ENCODE results near the gene LNPK.

DNA sequence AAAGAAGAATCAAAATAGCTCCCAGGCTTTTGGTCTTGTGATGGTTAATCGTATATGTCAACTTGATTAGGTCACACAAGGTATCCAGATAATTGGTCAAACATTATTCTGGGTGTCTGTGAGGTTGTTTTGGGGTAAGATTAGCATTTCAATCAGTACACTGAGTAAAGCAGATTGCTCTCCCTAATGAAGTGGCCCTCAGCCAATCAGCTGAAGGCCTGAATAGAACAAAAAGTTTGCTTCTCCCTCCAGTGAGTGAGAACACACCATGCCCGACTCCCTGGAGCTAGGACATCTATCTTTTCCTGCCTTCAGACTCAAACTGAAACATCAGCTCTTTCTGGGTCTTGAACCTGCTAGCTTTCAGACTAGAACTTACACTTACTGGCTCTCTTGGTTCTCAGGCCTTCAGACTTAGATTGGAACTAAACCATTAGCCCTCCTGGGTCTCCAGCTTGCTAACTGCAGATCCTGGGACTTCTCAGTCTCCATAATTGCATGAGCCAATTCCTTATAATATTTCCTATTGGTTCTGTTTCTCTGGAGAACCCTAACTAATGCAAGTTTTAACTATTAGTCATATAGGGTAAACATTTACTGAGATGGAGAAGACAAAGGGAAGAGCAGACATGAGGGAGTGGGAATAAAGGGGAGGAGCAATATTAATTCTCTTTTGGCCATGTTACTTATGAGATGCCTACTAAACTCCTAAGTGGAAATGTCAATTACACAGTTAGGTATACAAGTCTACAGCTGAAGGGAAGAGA is 25.5 kb downstream of the LNPK start:
- TF ChIP-seq, protein P1, sequence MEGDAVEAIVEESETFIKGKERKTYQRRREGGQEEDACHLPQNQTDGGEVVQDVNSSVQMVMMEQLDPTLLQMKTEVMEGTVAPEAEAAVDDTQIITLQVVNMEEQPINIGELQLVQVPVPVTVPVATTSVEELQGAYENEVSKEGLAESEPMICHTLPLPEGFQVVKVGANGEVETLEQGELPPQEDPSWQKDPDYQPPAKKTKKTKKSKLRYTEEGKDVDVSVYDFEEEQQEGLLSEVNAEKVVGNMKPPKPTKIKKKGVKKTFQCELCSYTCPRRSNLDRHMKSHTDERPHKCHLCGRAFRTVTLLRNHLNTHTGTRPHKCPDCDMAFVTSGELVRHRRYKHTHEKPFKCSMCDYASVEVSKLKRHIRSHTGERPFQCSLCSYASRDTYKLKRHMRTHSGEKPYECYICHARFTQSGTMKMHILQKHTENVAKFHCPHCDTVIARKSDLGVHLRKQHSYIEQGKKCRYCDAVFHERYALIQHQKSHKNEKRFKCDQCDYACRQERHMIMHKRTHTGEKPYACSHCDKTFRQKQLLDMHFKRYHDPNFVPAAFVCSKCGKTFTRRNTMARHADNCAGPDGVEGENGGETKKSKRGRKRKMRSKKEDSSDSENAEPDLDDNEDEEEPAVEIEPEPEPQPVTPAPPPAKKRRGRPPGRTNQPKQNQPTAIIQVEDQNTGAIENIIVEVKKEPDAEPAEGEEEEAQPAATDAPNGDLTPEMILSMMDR (IDR thresholded peaks at IDR 0.05; ENCODE audit: low read depth, low read length, poor library complexity, severe bottlenecking), result no peak
- no peak for TF ChIP-seq EZH2phosphoT487 (IDR thresholded peaks at IDR 0.05; ENCODE audit: borderline replicate concordance, low read length)

Measured in DOHH2 (cell line).